GM18951 (cell line): ENCODE results near the gene GPR83.
"Not testable (repeated sequence)": the region's sequence is repeated elsewhere in the genome, so short reads cannot be mapped to it uniquely, and the experiment has no call there.

ENCODE experiments used
- POLR2A ChIP-seq: IDR thresholded peaks from 4 replicates; pipeline ENCODE4 v1.6.1; 2011; ENCODE audit warnings: mild to moderate bottlenecking; ENCODE audit not compliant: insufficient read length, insufficient read depth; ENCODE audit errors: extremely low read depth
- in situ Hi-C: fragments of 300-500 bp; cut with MboI; formaldehyde crosslinking; loops from one replicate; pipeline ENCODE4 v1.12.0; 2022; ENCODE audit warnings: low sequenced_read_pairs, mixed read lengths, inconsistent platforms; ENCODE audit not compliant: unreplicated experiment

The GPR83 gene

DNA sequence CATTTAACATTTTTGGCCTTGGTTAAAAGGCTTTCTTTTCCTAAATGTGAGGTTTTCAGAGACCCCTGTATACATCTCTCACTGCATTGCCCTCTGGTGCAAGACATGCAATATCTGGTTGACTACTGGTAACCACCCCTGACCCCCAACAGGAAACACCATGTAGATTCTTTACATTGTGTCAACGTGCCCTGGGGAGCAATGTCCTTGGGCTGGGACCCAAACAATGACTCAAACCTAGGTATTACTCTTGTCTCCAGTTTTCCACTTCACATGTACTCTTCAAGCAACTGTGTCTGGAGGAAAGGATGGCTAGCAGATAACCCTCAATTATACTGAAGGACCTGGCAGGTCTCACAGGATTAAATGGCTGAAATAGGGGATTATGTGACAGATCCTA is 1.1 kb upstream of the GPR83 start:
- in situ Hi-C loops, result no loop called here
- TF ChIP-seq POLR2A, result no peak

DNA sequence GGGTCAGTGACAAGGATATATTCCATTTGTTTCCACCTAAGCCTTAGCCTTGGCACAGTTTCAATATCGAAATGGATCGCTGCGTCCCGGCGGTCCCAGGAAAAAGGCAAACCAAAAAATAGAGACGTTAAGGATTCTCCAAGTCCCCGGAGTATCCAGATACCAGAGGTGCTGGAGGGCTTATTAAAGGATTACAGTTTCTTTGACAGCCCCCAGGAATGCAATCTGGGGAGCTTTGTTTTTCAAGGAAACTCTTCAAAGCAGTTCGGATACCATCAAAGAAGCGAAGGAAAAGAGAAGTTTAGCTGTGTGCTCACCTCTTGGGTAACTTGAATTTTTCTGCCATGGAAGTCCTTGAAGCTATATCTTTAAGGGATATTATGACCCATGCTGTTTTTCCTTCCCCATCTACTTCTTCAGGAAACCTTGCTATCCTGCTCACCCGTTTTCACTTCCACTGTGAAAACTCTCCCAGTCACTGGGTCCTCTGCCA is 600 bp upstream of the GPR83 start:
- in situ Hi-C loops, result no loop called here
- no peak for TF ChIP-seq POLR2A

DNA sequence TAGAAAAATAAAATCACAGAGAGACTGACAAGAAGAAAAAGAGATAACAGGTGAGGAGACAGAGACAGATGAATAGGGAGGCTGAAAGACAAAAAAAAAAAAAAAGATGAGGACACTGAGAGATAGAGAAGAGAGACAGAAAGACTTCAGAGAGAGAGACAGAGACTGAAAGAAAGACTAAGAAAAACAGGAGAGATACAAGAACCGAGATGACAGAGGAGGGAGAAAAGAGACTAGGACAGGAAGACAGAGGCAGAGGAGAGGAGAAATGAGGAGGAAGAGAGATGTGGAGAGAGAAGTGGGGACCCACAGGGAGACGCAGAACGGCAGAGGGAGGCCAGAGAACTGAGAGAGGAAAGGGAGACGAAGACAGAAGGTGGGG is 771 bp downstream of the GPR83 start:
- TF ChIP-seq POLR2A, result no peak
- in situ Hi-C loops, result no loop called here

DNA sequence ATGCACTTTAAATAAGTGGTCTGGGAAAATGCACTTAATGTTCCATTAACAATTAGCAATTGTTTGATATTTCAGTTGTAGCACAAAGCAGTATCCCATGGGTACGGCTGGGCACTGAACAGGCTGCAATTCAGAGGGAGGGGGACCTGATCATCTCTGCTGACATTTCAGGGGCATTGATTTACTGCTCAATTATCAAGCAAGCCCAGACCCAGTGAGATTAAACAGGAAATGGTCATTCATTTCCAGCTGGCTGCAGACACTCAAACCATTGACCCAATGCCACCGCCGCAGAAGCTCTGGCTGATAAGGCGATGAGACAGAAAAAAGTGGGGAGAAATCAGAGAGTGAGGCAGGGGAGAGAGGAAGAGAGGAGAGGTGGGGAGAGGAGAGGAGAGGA is 1.2 kb downstream of the GPR83 start:
- in situ Hi-C loops, result no loop called here
- TF ChIP-seq POLR2A, result no peak

DNA sequence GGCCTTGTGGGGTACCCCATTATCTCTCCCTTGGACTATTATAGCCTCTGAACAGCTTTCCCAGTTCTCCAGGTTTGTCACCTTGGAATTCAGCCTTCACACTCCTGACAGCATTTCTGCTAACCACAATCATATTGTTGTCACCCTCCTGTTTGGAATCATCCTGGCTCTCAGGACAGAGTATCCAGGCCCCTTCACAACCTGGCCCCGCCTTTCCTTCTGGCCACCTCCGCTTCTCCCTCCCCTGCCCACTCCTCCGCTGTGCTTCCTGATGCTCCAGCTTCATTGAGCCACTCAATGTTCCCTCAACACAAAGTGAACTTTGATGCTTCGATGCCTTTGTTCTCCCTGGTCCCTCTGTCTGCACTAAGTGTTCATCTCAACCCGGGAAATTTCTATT is 3.1 kb downstream of the GPR83 start:
- in situ Hi-C loops, result no loop called here
- TF ChIP-seq POLR2A, result no peak

DNA sequence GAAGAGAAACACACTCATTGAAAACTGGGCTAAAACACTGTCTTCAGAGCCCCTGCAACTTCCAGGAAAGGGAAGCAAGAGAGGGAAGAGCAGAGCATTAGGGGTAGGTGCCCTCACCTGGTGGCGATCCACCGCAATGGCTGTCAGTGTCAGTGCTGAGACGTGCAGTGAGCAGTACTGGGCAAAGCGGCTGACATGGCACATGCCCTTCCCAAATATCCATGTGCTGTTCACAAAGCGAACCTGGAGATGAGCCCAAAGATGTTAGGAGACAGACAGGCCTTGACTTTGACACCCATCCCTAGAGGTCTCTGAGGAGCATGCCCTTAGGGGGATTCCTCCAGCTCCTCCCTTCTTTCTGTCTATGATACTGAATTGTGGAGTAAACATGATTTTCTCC is 4.9 kb downstream of the GPR83 start:
- in situ Hi-C loops, result no loop called here
- no peak for TF ChIP-seq POLR2A

DNA sequence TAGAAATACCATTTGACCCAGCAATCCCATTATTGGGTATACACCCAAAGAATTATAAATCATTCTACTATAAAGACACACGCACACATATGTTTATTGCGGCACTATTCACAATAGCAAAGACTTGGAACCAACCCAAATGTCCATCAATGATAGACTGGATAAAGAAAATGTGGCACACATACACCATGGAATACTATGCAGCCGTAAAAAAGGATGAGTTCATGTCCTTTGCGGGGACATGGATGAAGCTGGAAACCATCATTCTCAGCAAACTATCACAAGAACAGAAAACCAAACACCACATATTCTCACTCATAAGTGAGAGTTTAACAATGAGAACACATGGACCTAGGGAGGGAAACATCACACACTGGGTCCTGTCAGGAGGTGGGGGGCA is 9.3 kb downstream of the GPR83 start:
- in situ Hi-C loops, result not testable (repeated sequence)

DNA sequence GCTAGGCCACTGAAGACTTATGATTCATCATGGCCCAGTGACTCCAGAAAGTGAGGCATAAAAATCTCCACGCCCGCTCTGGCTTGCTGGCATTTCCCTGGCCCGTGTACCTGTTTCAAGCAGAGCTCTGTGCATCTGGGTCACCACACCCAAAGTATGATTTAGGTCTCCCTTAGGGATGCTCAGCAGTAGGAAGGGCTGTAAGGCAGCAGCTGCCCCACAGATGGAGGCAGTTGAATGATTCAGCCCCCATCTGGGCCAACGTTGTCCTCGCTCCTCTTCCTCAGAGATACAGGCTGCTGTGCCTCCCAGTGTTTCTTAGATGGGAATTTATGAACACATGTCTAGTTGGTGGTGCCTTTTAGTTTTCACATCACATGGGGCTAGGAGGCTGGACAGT is 21.6 kb downstream of the GPR83 start:
- in situ Hi-C loops, result no loop called here

DNA sequence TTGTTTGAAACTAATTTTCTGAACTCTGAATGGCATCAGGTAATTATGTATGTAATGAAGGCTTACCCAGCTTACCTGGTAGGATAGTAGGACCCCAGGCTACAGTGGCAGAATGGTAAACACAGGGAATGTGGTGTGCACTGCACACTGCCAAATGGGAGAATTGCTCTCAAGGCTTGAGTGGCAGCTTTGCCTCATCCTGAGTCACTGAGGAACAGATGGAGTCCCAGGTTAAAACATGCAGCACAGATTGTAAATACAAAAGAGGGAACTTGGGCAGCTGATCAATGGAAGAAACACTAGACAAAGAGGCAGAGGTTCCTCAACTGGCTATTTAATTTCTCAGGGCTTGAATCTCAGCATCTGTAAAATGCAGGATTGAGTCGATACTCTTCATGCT is 24.4 kb downstream of the GPR83 start:
- TF ChIP-seq POLR2A, result no peak

More for the DNA sequence above, 21.6 kb downstream of the GPR83 start:
- TF ChIP-seq POLR2A, result no peak

DNA sequence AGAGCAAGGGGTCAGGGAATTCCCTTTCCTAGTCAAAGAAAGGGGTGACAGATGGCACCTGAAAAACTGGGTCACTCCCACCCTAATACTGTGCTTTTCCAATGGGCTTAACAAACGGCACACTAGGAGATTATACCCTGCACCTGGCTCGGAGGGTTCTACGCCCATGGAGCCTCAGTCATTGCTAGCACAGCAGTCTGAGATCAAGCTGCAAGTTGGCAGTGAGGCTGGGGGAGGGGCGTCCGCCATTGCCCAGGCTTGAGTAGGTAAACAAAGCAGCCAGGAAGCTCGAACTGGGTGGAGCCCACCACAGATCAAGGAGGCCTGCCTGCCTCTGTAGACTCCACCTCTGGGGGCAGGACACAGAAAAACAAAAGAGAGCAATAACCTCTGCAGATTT is 30.6 kb downstream of the GPR83 start:
- in situ Hi-C loops, result not testable (repeated sequence)

More for the DNA sequence above, 24.4 kb downstream of the GPR83 start:
- in situ Hi-C loops, result no loop called here

DNA sequence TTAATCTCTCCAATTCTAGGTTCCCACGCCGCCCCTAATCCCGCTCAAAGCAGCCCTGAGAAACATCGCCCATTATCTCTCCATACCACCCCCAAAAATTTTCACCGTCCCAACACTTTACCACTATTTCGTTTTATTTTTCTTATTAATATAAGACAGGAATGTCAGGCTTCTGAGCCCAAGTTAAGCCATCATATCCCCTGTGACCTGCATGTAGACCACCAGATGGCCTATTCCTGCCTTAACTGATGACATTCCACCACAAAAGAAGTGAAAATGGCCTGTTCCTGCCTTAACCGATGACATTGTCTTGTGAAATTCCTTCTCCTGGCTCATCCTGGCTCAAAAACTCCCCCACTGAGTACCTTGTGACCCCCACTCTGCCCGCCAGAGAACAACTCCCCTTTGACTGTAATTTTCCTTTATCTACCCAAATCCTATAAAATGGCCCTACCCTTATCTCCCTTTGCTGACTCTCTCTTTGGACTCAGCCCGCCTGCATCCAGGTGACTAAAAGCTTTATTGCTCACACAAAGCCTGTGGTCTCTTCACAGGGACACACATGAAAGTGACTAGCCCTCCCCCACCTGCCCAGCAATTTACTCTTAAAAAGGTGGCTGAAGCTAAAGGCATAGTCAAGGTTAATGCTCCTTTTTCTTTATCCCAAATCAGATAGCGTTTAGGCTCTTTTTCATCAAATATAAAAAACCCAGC is 50.2 kb downstream of the GPR83 start:
- in situ Hi-C loops, result not testable (repeated sequence)

DNA sequence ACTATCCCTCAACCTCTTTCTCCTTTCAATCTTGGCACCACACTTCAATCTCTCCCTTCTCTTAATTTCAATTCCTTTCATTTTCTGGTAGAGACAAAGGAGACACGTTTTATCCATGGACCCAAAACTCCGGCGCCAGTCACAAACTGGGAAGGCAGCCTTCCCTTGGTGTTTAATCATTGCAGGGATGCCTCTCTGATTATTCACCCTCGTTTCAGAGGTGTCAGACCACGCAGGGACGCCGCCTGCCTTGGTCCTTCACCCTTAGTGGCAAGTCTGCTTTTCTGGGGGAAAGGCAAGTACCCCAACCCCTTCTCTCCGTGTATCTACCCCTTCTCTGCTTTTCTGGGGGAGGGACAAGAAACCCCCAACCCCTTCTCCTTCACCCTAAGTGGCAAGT is 54.9 kb downstream of the GPR83 start:
- in situ Hi-C loops, result not testable (repeated sequence)

DNA sequence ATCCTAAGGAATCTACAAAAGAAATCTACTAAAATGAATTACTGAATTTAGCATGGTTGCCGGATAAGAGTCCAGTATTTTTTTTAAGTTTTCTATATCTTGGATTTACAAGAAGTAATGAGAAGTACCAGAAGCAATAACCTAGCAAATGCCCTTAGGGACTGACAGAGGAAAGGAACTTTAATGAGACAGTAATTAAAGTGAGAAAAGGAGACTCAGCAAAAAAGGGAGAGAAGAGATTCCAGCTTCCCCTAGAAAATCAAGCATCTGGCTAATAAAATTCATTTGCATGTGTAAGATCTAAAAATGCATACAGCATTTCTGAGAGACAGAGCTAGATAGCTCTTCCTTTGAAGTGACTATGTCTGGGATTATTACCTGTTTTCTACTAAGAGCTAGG is 57.7 kb downstream of the GPR83 start:
- TF ChIP-seq POLR2A, result no peak
- in situ Hi-C loops, result no loop called here

DNA sequence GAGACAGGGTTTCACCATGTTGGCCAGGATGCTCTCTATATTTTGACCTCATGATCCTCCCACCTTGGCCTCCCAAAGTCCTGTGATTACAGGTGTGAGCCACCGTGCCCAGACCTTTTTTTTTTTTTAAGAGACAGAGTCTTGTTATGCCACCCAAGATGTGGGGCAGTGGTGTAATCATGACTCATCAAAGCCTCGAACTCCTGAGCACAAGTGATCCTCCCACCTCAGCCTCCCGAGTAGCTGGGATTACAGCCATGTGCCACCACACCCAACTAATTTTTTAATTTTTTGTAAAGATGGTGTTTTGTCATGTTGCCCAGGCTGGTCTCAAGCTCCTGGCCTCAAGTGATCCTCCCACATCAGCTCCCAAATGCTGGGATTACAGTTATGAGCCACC is 59.0 kb downstream of the GPR83 start:
- in situ Hi-C loops, result no loop called here
- TF ChIP-seq POLR2A, result no peak

DNA sequence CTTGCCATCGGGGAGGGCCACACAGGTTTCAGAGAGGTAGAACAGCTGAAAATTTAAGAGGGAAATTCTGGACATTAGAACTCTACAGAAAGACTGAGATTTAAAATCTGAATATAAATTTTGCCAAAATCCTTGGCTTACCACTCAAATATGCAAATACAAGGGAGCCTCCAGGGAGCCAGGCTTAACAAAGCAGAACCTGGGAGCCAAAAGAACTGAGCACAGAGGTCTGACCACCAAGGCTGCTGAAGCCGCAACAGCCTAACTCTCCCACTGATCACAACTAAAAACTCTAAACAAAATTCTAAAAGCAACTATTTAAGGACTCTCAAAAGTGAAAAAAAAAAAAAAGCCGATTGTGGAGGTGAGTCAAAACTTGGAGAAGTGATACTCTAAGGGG is 62.6 kb downstream of the GPR83 start:
- TF ChIP-seq POLR2A, result no peak
- in situ Hi-C loops, result no loop called here

DNA sequence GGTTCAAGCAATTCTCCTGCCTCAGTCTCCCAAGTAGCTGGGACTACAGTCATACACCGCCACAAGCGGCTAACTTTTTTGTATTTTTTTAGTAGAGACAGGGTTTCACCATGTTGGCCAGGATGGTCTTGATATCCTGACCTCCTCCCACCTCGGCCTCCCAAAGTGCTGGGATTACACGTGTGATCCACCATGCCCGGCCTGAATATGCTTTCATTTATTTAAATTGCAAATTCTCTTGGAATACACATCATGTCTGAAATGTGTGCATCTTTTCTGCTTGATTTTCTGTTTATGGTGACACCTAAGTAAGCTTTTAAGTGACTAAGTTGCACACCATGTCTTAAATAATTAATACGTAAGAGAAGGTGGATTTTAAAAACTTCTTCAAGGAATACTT is 65.2 kb downstream of the GPR83 start:
- no peak for TF ChIP-seq POLR2A
- in situ Hi-C loops, result no loop called here
